HG02763 (cell line): ENCODE measurements around the gene HECTD1.
A peak's percentile ranks its signal among the peaks of the same experiment; 100 is the strongest.
"Not testable (repeated sequence)": the region's sequence is repeated elsewhere in the genome, so short reads cannot be mapped to it uniquely, and the experiment has no call there.

Experiments used
- ATAC-seq: cut with Tn5 transposase; IDR thresholded peaks from one replicate; pipeline ENCODE4 v1.9.1; 2021; ENCODE audit warnings: mild to moderate bottlenecking, moderate library complexity; ENCODE audit not compliant: unreplicated experiment

The HECTD1 gene

DNA sequence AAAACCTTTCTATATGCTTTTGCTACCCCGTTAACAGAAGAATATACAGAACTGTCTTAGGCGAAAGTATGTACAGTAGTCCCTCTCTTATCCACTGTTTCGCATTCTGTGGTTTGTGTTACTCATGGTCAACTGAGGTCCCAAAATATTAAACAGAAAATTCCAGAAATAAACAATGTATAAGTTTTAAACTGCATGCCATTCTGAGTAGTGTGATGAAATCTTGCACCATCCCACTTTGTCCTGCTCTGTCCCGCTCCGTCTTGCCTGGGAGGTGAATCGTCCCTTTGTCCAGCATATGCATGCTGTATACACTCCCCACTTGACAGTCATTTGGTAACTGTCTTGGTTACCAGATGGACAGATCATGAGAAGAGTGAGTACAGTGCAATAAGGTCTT is 111.3 kb downstream of the HECTD1 start:
- ATAC-seq, result no peak

DNA sequence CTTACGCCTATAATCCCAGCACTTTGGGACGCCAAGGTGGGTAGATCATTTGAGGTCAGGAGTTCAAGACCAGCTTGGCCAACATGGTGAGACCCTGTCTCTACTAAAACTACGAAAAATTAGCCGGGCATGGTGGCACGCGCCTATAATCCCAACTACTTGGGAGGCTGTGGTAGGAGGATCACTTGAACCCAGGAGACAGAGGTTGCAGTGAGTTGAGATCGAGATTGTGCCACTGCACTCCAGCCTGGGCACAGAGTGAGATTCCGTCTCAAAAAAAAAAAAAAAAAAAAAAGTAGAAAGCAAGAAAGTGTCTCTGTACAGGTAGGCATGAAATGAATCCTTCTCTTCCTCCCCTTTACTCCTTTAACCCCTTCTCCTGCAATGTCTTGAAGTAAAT is 111.8 kb downstream of the HECTD1 start:
- ATAC-seq, result not testable (repeated sequence)

DNA sequence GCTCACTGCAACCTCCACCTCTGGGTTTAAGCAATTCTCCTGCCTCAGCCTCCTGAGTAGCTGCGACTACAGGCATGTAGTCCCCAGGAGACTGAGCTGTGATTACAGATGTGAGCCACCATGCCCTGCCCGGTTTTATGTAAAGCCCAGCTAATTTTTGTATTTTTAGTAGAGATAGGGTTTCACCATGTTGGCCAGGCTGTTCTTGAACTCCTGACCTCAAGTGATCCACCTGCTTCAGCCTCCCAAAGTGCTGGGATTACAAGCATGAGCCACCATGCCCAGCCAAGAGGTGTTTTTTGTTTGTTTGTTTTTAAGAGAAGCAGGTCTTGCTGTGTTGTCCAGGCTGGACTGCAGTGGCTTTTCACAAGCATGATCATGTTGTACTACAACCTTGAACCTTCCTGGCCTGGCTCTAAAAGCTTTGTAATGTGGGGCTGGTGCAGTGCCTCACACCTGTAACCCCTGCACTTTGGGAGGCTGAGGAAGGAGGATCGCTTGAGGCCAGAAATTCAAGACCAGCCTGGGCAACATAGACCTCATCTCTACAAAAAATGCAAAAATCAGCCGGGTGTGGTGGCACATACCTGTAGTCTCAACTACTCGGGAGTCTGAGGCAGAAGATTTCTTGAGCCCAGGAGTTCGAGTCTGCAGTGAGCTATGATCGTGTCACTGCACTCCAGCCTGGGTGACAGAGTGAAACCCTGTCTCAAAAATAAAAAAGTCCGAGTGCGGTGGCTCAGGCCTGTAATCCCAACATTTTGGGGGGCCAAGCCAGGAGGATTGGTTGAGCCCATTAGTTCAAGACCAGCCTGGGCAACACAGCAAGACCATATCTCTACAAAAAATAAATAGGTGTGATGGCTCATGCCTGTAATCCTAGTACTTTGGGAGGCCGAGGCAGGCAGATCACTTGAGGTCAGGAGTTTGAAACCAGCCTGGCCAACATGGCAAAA is 113.4 kb downstream of the HECTD1 start:
- ATAC-seq, result not testable (repeated sequence)

DNA sequence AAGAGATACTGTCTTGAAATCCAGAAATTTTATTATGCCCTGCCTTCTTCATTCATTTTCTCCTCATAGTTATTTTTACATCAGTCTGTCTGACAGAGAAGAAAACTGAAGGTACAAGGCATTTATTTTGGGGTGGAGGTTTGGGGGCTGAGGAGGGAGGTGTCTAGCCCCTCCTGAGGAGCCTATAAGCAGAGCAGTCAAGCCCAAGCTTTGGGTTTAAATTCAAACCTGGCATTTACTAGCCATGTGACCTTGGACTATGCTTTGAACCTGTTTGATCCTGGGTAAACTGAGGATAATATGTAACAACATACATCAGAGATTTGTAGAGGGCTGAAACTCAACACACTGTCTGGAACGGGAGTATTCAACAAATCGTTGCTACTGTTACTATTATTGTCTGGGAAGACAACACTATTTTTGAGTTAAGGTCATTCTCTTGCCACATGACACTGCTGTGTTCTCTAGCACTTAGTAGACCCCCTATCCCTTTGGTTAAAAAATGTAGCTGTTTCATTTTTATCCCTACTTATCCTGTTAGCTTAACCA is 115.4 kb downstream of the HECTD1 start:
- no peak for ATAC-seq

DNA sequence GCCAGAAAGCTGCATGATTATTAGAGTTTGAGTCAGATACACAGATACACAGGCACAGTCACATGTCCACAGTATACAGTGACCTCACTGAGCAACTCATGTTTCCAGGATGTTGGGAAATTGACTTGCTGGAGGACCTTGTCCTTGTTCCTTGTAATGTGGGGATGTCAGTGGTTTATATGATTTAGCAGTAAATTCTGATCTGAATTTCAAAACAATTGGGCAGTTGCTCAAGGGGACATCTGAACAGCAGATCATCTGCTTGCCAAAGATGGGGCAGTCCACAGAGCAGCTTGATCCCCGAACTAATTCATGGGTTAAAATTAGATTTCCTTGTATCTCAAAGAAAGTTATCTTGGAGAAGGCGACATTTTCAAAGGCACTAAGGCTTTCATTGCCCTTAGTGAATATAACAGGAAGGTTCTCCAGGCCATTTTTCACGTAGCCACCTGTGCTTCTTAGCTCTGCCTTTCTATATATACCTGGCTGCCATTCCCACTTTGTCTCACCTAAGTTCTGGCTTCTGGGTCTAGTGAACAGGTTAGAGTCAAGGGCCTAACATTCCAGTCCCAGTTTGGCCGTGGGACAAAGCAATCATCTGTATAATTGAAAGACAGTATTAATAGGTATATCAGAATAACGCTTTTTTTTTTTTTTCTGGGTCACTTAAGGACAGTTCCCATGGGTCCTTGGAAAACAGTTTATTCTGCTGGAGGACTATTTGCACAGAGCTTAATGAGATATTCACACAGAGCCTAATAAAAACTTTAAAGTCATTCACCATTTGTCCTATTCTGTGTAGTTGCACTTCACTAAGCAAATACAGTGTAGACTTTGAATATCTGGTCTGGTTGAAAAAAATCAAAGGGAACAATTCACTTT is 116.5 kb downstream of the HECTD1 start:
- no peak for ATAC-seq

DNA sequence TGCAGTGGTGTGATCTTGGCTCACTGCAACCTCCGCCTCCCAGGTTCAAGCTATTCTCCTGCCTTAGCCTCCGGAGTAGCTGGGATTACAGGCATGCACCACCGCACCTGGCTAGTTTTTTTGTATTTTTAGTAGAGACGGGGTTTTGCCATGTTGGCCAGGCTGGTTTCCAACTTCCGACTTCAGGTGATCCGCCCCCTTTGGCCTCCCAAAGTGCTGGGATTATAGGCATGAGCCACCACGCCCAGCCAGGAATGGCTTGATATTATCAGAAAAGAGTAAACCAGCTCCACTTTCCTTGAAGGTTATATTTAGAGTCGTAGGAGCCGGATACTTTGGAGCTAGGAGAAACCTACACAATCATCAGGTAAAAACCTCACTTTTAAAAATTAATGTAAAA is 121.1 kb downstream of the HECTD1 start:
- ATAC-seq, result not testable (repeated sequence)

DNA sequence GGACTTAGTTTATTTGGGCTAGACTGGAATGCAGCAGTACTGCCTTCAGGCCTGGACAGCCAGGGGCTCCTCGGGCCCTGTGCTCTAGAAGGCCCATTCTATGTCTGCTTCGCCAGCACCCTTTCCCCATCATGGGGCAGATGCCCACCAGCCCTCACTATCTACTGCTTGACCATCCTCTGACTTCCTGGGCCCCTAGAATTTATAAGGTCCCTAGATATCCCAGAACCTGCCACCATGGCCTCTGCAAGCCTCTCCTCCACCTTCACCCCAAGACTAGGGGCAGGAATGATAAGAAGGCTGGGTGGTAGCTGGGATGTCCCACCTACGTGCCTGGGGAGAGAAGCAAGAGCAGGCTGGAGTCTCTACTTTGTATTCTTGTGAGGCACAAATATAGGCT is 122.6 kb downstream of the HECTD1 start:
- ATAC-seq, result no peak

DNA sequence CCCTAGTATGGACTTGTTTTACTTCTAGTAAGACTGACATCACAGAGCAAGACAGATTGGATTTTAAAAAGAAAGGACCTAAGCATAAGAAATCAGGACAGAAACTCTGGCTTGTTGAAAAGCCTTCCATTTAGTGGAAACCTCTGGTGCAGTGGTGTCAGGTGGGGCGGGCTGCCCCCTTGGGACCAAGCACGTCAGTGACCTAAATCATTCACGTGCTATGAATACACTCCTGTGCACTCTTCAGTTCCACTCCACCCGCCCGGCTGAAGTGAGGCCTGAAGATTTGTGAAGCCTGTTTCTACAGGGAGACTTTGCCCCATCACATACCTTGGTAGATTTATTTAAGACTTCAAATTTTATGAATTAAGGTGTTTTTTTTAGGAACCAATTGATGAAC is 123.2 kb downstream of the HECTD1 start:
- peak; percentile 92 for ATAC-seq

DNA sequence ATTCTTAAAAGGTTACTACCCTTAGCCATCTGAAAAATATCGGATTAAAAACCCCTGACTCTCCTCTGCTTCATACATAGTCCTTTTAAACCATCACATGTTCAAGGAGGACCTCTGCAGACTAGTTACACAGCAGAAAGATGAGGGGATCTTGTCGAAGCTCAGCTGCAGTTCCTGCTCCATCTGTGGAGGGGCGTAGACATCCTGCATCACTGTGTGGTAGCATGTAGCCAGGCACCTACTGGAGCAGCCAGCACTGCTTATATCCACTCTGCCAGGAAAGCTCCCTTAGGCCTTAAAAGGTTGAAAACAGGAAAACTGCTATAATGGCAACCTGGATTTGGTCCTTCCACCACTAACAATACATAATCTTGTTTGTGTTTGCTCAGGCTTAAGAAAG is 123.8 kb downstream of the HECTD1 start:
- no peak for ATAC-seq

DNA sequence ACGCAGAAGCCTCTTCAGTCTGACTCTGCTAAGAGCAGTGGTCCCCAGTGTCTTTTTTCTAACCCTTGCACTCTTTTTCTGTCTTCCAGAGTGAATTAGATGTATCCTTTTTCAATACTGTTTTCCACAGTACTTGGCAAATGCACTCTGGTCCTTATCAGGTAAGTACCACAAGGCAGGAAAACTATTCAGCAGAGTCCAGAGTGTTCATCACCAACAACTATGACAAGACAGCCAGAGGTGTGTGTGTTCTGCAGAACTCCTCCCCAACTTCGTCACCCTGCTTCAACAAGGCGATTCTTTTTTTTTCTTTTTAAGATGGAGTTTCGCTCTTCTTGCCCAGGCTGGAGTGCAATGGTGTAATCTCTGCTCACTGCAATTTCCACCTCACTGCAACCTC is 127.1 kb downstream of the HECTD1 start:
- ATAC-seq, result no peak

DNA sequence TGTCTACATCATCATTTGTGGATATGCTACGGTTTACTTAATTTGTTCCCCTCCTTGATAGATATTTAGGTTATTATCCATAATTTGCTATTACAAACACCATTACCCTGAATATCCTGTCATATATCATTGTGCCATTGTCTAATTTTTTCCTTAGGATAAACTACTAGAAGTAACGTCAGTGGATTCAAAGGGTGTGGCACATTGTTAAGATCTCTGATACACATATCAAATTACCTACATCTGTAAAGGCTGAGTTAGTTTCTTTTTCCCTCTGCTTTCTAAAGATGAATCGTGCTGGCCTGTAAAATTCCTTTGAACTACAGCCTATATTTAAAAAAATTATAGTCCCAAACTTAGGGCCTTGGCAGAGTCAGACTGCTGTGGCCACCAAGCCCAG is 127.5 kb downstream of the HECTD1 start:
- ATAC-seq, result no peak

DNA sequence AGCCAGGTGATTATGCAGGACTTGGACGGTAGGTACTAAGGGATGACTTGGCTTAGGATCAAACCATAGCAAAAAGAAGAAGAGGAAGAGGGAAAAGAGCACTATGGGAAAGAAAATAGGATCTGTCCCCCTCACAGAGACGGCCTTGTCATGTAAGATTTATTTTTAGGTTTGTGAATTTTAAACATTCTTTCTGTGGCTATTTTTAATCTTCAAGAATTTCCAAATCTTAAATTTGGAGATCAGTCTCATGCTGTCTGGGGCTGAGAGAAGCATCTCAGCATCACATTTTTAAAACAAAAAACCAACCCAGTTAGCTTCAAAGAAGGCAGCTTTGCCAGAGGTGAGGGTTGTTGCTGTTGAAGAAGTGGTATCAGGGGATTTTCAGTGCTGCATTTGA is 128.8 kb downstream of the HECTD1 start:
- ATAC-seq, result no peak

DNA sequence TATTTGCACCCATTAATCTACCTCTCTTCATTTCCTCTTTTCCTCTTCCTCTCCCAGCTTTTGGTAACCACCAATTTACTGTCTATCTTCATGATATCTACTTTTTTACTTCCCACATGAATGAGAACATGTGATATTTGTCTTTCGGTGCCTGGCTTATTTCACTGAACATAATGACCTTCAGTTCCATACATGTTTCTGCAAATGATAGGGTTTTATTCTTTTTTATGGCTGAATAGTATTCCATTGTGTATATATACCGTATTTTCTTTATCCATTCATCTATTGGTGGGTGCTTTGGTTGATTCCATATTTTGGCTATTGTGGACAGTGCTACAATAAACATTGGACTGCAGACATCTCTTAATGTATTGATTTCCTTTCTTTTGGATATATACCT is 132.4 kb downstream of the HECTD1 start:
- no peak for ATAC-seq

DNA sequence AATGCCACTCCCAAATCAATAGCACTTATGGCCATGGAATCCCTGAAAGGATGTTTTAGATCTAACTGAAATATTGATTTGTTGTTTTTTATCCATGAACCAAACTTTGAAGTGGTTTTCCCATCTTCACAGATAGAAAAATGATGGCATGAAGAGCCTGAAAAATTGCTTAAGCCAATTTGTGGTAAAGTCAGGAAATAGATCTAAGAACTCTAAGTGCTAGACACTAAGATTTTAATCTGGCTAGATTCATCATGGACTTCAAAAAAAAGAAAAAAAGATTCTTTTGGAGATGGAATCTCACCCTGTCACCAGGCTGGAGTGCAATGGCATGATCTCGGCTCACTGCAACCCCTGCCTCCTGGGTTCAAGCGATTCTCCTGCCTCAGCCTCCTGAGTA is 136.4 kb downstream of the HECTD1 start:
- no peak for ATAC-seq

DNA sequence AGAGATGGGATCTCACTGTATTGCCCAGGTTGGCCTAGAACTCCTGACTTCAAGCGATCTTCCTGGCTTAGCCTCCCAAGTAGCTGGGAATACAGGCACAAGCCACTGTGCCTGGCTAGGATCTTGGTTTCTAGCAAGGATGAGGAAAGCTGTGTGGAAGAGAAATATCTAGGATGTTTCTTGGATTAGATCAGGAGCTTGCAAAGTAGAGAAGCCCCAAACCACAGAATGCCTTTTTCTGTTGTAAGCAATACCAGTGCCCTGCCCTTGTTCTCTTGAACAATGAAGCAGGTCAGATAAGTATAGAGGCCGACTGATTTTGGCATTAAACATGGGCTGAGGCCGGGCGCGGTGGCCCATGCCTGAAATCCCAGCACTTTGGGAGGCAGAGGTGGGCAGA is 137.2 kb downstream of the HECTD1 start:
- ATAC-seq, result no peak

DNA sequence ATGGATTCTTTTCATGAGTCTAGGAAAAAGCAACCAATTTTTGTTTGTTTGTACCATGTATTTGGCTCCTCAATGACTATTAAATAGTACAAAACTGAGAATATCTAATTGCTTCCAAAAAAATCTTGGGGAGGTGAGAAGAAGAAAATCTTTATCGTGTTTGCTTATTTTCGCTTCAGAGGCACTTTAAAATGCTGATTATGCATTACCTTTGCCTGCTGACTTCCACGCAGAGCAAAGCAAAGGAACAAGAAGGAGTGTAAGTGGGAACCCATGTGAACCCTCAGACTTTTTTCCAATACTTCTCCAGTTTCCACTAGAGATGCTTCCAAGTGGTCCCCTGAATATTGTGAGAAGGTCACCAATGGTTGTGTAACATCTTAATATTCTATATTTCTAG is 138.2 kb downstream of the HECTD1 start:
- no peak for ATAC-seq

DNA sequence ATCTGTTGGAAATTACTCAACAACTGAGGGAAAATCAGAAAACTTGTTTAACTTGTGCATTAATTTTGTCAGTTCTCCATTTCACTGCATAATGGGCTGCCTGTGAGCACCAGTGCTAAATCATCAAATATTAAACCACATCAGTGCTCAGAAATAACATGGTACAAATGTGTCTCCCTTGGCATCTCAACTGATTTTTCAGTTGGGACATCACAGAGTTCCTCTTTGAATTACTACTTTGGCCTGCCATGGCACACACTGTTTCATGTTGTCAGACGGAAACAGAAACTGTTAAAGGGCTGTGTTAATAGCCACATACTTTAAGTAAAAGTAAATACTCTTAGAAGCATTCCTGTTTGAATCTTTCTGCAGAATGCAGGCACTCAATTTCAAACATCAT is 139.4 kb downstream of the HECTD1 start:
- no peak for ATAC-seq

DNA sequence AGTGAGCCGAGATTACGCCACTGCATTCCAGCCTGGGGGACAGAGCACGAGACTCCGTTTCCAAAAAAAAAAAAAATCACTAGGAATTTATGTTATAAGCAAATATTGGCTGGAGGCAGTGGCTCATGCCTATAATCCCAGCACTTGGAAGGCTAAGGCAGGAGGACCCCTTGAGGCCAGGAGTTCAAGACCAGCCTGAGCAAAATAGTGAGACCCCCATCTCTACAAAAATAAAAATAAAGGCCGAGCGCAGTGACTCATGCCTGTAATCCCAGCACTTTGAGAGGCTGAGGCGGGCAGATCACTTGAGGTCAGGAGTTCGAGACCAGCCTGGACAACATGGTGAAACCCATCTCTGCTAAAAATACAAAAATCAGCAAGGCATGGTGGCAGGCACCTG is 144.7 kb downstream of the HECTD1 start:
- not testable (repeated sequence) for ATAC-seq

DNA sequence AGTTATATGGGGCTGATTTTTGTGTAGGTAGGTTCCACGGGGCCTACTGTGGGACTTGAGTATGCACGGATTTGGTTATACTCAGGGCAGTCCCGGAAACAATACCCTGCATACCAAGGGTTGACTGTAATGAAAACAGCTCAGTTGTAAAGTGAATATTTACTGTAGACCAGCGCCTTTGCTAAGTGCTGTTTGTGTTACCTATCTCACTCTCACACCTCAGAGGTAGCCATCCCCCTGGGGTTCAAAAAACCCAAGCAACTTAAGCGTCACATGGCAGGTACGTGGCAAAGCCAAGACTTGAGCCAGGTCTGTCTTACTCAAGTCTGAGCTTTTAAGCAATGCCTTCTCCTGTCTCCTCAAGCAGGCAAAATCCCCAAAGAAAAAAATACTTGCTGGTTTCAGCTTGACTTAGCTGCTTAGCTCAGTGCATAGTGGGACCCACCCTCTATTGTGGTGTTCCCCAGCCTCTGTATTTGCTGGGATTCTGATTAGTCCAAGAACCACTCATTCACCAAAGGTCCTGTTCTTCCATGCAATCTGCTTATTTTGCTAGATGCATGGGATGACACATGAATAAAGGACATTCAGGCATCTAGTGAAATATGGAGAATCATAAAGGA is 147.2 kb downstream of the HECTD1 start:
- no peak for ATAC-seq

DNA sequence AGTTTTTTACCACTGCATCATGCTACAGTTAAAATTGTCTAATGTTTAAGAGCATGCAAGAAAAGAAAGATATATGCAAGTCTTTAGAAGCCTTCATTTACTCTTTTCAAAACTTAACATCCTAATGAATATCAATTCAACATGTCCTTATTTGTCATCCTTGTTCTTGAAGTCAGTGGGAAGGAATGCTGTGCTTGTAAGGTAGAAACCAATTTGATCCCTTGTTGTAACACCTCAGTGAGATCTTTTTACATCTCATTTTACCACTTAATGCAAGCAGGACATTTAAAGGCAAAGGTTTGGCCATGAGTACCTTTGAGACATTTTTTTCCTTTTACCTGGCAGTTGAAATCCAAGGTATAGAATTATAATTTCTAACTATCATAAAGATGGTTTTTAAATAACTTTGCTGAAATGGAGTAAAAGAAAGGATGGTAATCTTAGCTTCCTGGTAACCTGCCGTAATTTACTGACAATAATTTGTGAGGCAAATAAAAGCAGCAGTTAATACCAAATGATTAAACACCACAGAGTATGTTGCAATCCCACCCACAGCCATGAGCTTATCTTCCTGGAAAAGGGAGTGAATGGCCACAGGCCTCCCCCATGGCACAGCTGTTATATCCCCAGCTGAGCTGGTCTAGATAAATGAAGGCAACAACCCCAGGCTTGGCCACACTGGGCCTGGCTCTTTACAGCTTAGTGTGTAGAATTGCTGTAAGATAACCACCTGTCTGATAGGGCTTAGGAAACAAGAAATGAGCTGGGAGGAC is 148.3 kb downstream of the HECTD1 start:
- no peak for ATAC-seq
